ENCODE results near the gene SLC38A11. TPM values are rescaled to one million over a fixed set of nuclear protein-coding genes. Genes with fewer than 3 reads are reported as not detected.

SLC38A11 gene
- total and polyA plus RNA-seq, 2 of the 8 experiments (the other 6 are each of a cell fraction or from before 2014, with no cell fraction given), result not detected

DNA sequence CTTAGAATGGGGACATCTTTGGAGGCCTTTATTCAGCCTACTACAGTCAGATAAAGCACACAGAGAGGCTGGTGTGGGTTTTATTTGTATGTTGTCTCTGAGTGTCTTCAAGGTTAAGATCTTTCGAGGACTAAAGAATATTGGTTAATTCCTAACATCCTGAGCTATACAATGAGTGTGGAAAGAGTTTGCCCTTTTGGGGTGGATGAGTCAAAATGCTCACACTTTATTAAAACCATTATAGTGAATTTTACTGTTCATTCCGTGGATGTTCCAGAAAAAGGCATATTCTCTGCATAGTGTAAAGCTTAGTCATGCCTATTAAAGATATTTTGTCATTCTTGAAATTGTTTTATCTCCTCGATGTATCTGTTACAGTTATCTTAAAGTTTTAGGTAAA is 29.1 kb upstream of the SLC38A11 start (continued):
- TF ChIP-seq, protein P1, sequence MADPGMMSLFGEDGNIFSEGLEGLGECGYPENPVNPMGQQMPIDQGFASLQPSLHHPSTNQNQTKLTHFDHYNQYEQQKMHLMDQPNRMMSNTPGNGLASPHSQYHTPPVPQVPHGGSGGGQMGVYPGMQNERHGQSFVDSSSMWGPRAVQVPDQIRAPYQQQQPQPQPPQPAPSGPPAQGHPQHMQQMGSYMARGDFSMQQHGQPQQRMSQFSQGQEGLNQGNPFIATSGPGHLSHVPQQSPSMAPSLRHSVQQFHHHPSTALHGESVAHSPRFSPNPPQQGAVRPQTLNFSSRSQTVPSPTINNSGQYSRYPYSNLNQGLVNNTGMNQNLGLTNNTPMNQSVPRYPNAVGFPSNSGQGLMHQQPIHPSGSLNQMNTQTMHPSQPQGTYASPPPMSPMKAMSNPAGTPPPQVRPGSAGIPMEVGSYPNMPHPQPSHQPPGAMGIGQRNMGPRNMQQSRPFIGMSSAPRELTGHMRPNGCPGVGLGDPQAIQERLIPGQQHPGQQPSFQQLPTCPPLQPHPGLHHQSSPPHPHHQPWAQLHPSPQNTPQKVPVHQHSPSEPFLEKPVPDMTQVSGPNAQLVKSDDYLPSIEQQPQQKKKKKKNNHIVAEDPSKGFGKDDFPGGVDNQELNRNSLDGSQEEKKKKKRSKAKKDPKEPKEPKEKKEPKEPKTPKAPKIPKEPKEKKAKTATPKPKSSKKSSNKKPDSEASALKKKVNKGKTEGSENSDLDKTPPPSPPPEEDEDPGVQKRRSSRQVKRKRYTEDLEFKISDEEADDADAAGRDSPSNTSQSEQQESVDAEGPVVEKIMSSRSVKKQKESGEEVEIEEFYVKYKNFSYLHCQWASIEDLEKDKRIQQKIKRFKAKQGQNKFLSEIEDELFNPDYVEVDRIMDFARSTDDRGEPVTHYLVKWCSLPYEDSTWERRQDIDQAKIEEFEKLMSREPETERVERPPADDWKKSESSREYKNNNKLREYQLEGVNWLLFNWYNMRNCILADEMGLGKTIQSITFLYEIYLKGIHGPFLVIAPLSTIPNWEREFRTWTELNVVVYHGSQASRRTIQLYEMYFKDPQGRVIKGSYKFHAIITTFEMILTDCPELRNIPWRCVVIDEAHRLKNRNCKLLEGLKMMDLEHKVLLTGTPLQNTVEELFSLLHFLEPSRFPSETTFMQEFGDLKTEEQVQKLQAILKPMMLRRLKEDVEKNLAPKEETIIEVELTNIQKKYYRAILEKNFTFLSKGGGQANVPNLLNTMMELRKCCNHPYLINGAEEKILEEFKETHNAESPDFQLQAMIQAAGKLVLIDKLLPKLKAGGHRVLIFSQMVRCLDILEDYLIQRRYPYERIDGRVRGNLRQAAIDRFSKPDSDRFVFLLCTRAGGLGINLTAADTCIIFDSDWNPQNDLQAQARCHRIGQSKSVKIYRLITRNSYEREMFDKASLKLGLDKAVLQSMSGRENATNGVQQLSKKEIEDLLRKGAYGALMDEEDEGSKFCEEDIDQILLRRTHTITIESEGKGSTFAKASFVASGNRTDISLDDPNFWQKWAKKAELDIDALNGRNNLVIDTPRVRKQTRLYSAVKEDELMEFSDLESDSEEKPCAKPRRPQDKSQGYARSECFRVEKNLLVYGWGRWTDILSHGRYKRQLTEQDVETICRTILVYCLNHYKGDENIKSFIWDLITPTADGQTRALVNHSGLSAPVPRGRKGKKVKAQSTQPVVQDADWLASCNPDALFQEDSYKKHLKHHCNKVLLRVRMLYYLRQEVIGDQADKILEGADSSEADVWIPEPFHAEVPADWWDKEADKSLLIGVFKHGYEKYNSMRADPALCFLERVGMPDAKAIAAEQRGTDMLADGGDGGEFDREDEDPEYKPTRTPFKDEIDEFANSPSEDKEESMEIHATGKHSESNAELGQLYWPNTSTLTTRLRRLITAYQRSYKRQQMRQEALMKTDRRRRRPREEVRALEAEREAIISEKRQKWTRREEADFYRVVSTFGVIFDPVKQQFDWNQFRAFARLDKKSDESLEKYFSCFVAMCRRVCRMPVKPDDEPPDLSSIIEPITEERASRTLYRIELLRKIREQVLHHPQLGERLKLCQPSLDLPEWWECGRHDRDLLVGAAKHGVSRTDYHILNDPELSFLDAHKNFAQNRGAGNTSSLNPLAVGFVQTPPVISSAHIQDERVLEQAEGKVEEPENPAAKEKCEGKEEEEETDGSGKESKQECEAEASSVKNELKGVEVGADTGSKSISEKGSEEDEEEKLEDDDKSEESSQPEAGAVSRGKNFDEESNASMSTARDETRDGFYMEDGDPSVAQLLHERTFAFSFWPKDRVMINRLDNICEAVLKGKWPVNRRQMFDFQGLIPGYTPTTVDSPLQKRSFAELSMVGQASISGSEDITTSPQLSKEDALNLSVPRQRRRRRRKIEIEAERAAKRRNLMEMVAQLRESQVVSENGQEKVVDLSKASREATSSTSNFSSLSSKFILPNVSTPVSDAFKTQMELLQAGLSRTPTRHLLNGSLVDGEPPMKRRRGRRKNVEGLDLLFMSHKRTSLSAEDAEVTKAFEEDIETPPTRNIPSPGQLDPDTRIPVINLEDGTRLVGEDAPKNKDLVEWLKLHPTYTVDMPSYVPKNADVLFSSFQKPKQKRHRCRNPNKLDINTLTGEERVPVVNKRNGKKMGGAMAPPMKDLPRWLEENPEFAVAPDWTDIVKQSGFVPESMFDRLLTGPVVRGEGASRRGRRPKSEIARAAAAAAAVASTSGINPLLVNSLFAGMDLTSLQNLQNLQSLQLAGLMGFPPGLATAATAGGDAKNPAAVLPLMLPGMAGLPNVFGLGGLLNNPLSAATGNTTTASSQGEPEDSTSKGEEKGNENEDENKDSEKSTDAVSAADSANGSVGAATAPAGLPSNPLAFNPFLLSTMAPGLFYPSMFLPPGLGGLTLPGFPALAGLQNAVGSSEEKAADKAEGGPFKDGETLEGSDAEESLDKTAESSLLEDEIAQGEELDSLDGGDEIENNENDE (IDR thresholded peaks at IDR 0.05; ENCODE audit: insufficient replicate concordance, low read length), result no peak
- TF ChIP-seq POU5F1 (IDR thresholded peaks at IDR 0.05; ENCODE audit: low read depth, low read length) (no peak), HDAC6 (IDR thresholded peaks at IDR 0.05; ENCODE audit: low read depth, low read length) (no peak), RFX5 (IDR thresholded peaks at IDR 0.05; ENCODE audit: borderline replicate concordance, low read depth, low read length) (no peak), TCF12 (IDR thresholded peaks at IDR 0.05; ENCODE audit: low read depth, low read length) (no peak), TBP (IDR thresholded peaks at IDR 0.05; ENCODE audit: low read depth, low read length) (no peak), BCL11A (IDR thresholded peaks at IDR 0.05; ENCODE audit: low read depth in 2 of 2, low read length in 2 of 2) (no peak), EZH2 (IDR thresholded peaks at IDR 0.05; ENCODE audit: low read depth, low read length, severe bottlenecking) (no peak), CBX8 (IDR thresholded peaks at IDR 0.05; ENCODE audit: borderline replicate concordance, low read depth, low read length) (no peak), CEBPB (IDR thresholded peaks at IDR 0.05; ENCODE audit: low read depth, low read length) (no peak)
- TF ChIP-seq, protein P2, sequence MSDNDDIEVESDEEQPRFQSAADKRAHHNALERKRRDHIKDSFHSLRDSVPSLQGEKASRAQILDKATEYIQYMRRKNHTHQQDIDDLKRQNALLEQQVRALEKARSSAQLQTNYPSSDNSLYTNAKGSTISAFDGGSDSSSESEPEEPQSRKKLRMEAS (IDR thresholded peaks at IDR 0.05), result no peak
- TF ChIP-seq, protein P3, sequence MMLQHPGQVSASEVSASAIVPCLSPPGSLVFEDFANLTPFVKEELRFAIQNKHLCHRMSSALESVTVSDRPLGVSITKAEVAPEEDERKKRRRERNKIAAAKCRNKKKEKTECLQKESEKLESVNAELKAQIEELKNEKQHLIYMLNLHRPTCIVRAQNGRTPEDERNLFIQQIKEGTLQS (IDR thresholded peaks at IDR 0.05; ENCODE audit: insufficient read depth, low read depth, low read length), result no peak

Measured in H1 (cell line).